ENCODE measurements around the gene SRBD1. TPM values are rescaled to one million over a fixed set of nuclear protein-coding genes. Genes with fewer than 3 reads are reported as not detected.
"Not testable (repeated sequence)": the region's sequence is repeated elsewhere in the genome, so short reads cannot be mapped to it uniquely, and the experiment has no call there.

SRBD1 gene
- total RNA-seq, 2 donors from 2014 or later, result 11.8 to 14.4 TPM

GRCh38 chr2:45438872-45439665 lies 172.0 kb downstream of the SRBD1 start:
- no peaks in the 10 kb centered on the region for H3K9me3 ChIP-seq
- intact Hi-C loops (cut with DNase I), result no loop called here
- no peak overlapping the region for H3K4me3 ChIP-seq
- no peak for TF ChIP-seq CTCF (IDR thresholded peaks at IDR 0.05)
- H3K27me3 ChIP-seq, result no peaks in the 10 kb centered on the region
- H3K4me1 ChIP-seq, result no peaks in the 10 kb centered on the region
- H3K27ac ChIP-seq, result no peak overlapping the region
- DNase-seq, result no peak
- H3K9ac ChIP-seq (ENCODE audit: low read depth in 2 of 2, low read length in 2 of 2), result no peak overlapping the region
- H3K36me3 ChIP-seq, result no peaks in the 10 kb centered on the region

- H3K9ac ChIP-seq (ENCODE audit: low read depth in 2 of 2, low read length in 2 of 2), result no peak overlapping the region
- no peak for TF ChIP-seq CTCF (IDR thresholded peaks at IDR 0.05)
- H3K27me3 ChIP-seq, result no peaks in the 10 kb centered on the region
- H3K4me3 ChIP-seq, result no peak overlapping the region
- H3K36me3 ChIP-seq, result no peaks in the 10 kb centered on the region
- H3K4me1 ChIP-seq, result no peaks in the 10 kb centered on the region
- no peak for DNase-seq
- H3K27ac ChIP-seq, result no peak overlapping the region
- H3K9me3 ChIP-seq, result no peaks in the 10 kb centered on the region
- intact Hi-C loops (cut with DNase I), result no loop called here
These were observed 174.6 kb downstream of the SRBD1 start for GRCh38 chr2:45436456-45436855.

- DNase-seq, result no peak
- no peaks in the 10 kb centered on the region for H3K27me3 ChIP-seq
- intact Hi-C loops (cut with DNase I), result no loop called here
- no peak overlapping the region for H3K4me3 ChIP-seq
- no peaks in the 10 kb centered on the region for H3K4me1 ChIP-seq
- H3K9ac ChIP-seq (ENCODE audit: low read depth in 2 of 2, low read length in 2 of 2), result no peak overlapping the region
- no peaks in the 10 kb centered on the region for H3K9me3 ChIP-seq
- no peak for TF ChIP-seq CTCF (IDR thresholded peaks at IDR 0.05)
- no peaks in the 10 kb centered on the region for H3K36me3 ChIP-seq
- H3K27ac ChIP-seq, result no peak overlapping the region
These were observed 175.8 kb downstream of the SRBD1 start for GRCh38 chr2:45435316-45435715.

- Histone ChIP-seq H3K36me3 (no peaks in the 10 kb centered on the region), H3K9me3 (no peaks in the 10 kb centered on the region), H3K4me1 (no peaks in the 10 kb centered on the region), H3K4me3 (no peak overlapping the region), H3K27me3 (no peaks in the 10 kb centered on the region), H3K9ac (ENCODE audit: low read depth in 2 of 2, low read length in 2 of 2) (no peak overlapping the region), H3K27ac (no peak overlapping the region)
- intact Hi-C loops (cut with DNase I), result no loop called here
- no peak for TF ChIP-seq CTCF (IDR thresholded peaks at IDR 0.05)
- no peak for DNase-seq
These were observed 177.7 kb downstream of the SRBD1 start for GRCh38 chr2:45433363-45433762.

- H3K4me1 ChIP-seq, result no peaks in the 10 kb centered on the region
- no peaks in the 10 kb centered on the region for H3K27me3 ChIP-seq
- H3K27ac ChIP-seq, result no peak overlapping the region
- no peak for DNase-seq
- H3K4me3 ChIP-seq, result no peak overlapping the region
- no peaks in the 10 kb centered on the region for H3K9me3 ChIP-seq
- intact Hi-C loops (cut with DNase I), result no loop called here
- no peak for TF ChIP-seq CTCF (IDR thresholded peaks at IDR 0.05)
- no peak overlapping the region for H3K9ac ChIP-seq (ENCODE audit: low read depth in 2 of 2, low read length in 2 of 2)
- no peaks in the 10 kb centered on the region for H3K36me3 ChIP-seq
These were observed 178.7 kb downstream of the SRBD1 start for GRCh38 chr2:45432406-45432805.

GRCh38 chr2:45426025-45426424 lies 185.0 kb downstream of the SRBD1 start:
- H3K4me1 ChIP-seq; H3K9me3 ChIP-seq; H3K27me3 ChIP-seq; H3K27ac ChIP-seq; intact Hi-C loops (cut with DNase I); H3K36me3 ChIP-seq; DNase-seq; H3K4me3 ChIP-seq; H3K9ac ChIP-seq (ENCODE audit: low read depth in 2 of 2, low read length in 2 of 2): not testable (repeated sequence)
